Kidney (tissue), 14 donors: ENCODE measurements around the gene POLR1A. TPM values are rescaled to one million over a fixed set of nuclear protein-coding genes. Genes with fewer than 3 reads are reported as not detected.
A peak's percentile ranks its signal among the peaks of the same experiment; 100 is the strongest.

ENCODE experiments used
- DNase-seq, 5 donors: peaks; one replicate each; pipeline ENCODE4 v3.0.0-alpha.2; 2013 to 2020
- FAIRE-seq: peaks from 2 replicates; lab custom pipeline; 2012; peaks lifted over from hg19 to GRCh38; lab: Jason Lieb, UNC
- H3K27ac ChIP-seq, 2 donors: one replicate each; pipeline ENCODE4 v1.7.0; 2013; ENCODE audit warnings: low read depth in 2 of 2, low read length in 2 of 2, inconsistent platforms in 1 of 2
- H3K27me3 ChIP-seq: one replicate; pipeline ENCODE4 v1.7.1; 2013; ENCODE audit warnings: low read length, inconsistent platforms; ENCODE audit not compliant: control insufficient read depth, insufficient read depth
- H3K36me3 ChIP-seq, 3 donors: one replicate each; pipeline versions ENCODE4 v1.7.0 to v1.7.1; 2013; ENCODE audit warnings: low read length in 3 of 3, control low read depth in 1 of 3, inconsistent platforms in 1 of 3; ENCODE audit not compliant: insufficient read depth in 3 of 3, control insufficient read depth in 2 of 3
- H3K4me1 ChIP-seq, 3 donors: one replicate each; pipeline versions ENCODE4 v1.7.0 to v1.7.1; 2013; ENCODE audit warnings: low read length in 3 of 3, inconsistent platforms in 1 of 3, low read depth in 1 of 3; ENCODE audit not compliant: control insufficient read depth in 2 of 3, insufficient read depth in 2 of 3
- H3K4me3 ChIP-seq, 3 donors: one replicate each; pipeline versions ENCODE4 v1.7.0 to v1.8.1; 2013; ENCODE audit warnings: low read length in 3 of 3, control low read depth in 1 of 3, inconsistent platforms in 1 of 3
- H3K9ac ChIP-seq, 3 donors: one replicate each; pipeline versions ENCODE4 v1.7.0 to v1.7.1; 2013; ENCODE audit warnings: low read length in 3 of 3, control low read depth in 1 of 3, inconsistent platforms in 1 of 3
- H3K9me3 ChIP-seq, 3 donors: one replicate each; pipeline versions ENCODE4 v1.7.0 to v1.7.1; 2013; ENCODE audit warnings: low read length in 3 of 3, control low read depth in 1 of 3, inconsistent platforms in 1 of 3; ENCODE audit not compliant: control insufficient read depth in 2 of 3, insufficient read depth in 1 of 3
- intact Hi-C: fragments of 100-400 bp; cut with DNase I; formaldehyde crosslinking; loops from one replicate; pipeline ENCODE4 v1.11.1; 2022
- polyA plus RNA-seq: library from polyadenylated mRNA; stranded (reverse); fragments of 350-450 nt; fragmentation: Illumina TruSeq; extraction: RNeasy Lipid Tissue Mini Kit (QIAGEN cat#74804); gene quantifications from one replicate; pipeline ENCODE4 v1.2.3, GENCODE V29; 2014; ENCODE audit warnings: low read depth, low replicate concordance; ENCODE audit not compliant: insufficient read depth
- total RNA-seq: library from RNA; stranded (reverse); fragmentation: NEBNext Ultra II Directional; extraction: Animal tissue kit (Norgen Biotek cat#: 25700); gene quantifications from one replicate; pipeline ENCODE4 v1.2.1, GENCODE V29; 2021
- TF ChIP-seq, protein P1 (sequence below): IDR thresholded peaks from 3 replicates; pipeline ENCODE4 v1.5.1; 2012; ENCODE audit warnings: mild to moderate bottlenecking, moderate library complexity, borderline replicate concordance; ENCODE audit not compliant: insufficient read depth; ENCODE audit errors: extremely low read depth
- donor health status: control.
- donor health status: control.
- donor health status: control.
- donor health status: control.
- donor health status: control.
- donor health status: DM: yes; HTN: yes; CAD: no.
- donor health status: Normal renal cell carcinoma (clear cell type).

The POLR1A gene
- total and polyA plus RNA-seq, 2 donors from 2014 or later = 3.4 to 33.7 TPM

DNA sequence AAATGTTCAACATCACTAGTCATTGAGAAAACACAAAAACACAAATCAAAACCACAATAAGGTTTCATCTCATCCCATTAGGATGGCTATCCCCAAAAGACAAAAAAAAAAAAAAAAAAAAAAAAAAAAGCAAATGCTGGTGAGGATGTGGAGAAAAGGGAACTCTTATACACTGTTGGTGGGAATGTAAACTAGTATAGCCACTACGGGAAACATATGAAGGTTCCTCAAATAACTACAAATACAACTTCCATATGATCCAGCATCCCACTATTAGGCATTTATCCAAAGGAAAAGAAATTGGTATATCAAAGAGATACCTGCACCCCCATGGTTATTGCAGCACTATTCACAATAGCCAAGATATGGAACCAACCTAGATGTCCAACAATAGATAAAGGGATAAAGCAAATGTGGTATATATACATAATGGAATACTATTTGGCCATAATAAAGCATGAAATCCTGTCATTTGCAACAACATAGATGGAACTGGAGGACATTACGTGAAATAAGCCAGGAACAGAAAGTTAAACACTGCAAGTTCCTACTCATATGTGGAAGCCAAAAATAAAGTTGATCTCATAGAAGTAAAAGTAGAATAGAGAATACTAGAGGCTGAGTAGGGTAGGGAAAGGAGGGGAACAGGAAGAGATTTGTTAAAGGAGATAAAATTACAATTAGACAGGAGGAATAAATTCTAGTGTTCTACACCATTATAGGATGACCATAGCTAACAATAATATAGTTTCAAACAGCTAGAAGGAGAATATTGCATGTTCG, 8.4 kb downstream of the POLR1A start:
- no peaks in the 10 kb centered on the region for H3K9me3 ChIP-seq
- no peak overlapping the region for H3K27ac ChIP-seq
- TF ChIP-seq, protein P1, sequence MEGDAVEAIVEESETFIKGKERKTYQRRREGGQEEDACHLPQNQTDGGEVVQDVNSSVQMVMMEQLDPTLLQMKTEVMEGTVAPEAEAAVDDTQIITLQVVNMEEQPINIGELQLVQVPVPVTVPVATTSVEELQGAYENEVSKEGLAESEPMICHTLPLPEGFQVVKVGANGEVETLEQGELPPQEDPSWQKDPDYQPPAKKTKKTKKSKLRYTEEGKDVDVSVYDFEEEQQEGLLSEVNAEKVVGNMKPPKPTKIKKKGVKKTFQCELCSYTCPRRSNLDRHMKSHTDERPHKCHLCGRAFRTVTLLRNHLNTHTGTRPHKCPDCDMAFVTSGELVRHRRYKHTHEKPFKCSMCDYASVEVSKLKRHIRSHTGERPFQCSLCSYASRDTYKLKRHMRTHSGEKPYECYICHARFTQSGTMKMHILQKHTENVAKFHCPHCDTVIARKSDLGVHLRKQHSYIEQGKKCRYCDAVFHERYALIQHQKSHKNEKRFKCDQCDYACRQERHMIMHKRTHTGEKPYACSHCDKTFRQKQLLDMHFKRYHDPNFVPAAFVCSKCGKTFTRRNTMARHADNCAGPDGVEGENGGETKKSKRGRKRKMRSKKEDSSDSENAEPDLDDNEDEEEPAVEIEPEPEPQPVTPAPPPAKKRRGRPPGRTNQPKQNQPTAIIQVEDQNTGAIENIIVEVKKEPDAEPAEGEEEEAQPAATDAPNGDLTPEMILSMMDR = no peak
- H3K4me1 ChIP-seq = no peaks in the 10 kb centered on the region
- no peak overlapping the region for H3K9ac ChIP-seq
- H3K4me3 ChIP-seq = no peak overlapping the region
- H3K27me3 ChIP-seq = no peaks in the 10 kb centered on the region
- intact Hi-C loops = no loop called here
- FAIRE-seq (no peak), DNase-seq (no peak)
- peaks cover 4 to 16% (median 14%) of the 10 kb centered on the region in 3 donors for H3K36me3 ChIP-seq

DNA sequence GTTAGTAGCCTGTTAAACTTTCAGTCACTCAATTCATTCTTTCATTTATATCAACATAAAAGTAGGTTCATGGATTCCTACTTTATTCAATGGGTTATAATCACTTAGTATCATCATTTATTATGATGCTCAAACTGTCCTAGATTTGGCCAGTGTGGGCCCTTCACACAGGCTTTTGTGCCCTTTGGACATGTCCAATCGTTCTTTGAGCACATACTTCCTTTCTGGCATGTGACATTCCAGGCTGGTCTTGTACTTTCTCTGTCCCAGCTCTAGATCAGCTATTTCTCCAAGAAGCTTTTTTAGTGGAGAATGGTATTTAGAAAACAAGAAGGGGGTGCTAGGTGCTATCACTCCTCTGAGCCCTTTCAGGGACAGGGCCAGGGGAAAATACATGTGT, 11.5 kb downstream of the POLR1A start:
- Histone ChIP-seq H3K4me1 (no peaks in the 10 kb centered on the region), H3K4me3 (no peak overlapping the region), H3K9me3 (no peaks in the 10 kb centered on the region), H3K27ac (no peak overlapping the region), H3K27me3 (no peaks in the 10 kb centered on the region), H3K36me3 (peaks cover 4 to 25% (median 15%) of the 10 kb centered on the region in 3 donors), H3K9ac (no peak overlapping the region)
- FAIRE-seq (no peak), DNase-seq (no peak)
- TF ChIP-seq, protein P1 = no peak
- intact Hi-C loops = no loop called here

DNA sequence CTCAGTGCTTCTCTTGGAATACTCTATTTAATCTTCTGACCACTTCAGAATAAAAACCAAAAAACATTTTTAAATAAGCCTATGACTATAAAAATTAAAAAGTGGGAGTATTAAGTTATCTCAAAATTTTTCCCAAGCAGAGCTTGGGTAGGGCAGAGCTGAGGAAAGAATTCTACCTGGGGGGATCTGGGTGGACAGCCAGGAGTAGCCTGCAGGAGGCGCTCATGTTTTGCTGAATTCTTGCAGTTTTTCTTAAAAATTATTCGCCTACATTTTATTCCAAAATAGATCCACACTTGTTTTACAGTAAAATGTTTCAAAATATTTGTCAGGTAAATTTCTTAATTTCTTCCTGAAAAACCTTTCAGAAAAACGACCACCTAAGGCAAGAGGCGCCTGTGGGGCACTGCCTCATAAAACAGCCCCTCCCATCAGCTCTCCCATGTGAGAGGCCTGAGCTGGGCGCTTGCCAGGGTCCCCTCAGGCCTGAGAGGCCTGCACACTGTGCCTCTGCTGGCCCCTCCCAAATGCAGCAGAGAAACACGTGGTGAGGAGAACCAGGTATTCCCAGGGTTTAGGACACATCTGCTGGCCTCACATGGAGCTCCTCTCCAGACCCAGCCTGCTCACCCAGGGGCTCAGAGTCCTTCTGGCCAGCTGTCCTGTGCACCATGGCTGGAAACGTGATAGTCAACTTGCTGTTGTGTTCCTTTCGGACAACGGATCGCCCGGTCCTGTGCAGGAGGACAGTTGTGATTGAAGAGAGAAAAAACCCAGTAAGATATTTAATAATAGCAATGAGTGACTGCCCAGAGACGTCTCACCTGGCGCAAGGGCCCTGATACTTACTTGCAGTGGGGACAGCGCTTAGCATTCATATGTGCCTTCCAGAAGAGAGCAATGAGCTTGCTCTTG, 17.5 kb downstream of the POLR1A start:
- Histone ChIP-seq H3K36me3 (peaks cover 0 to 44% (median 15%) of the 10 kb centered on the region in 3 donors), H3K9ac (no peak overlapping the region), H3K4me3 (no peak overlapping the region), H3K4me1 (no peaks in the 10 kb centered on the region), H3K9me3 (no peaks in the 10 kb centered on the region), H3K27ac (no peak overlapping the region), H3K27me3 (no peaks in the 10 kb centered on the region)
- TF ChIP-seq, protein P1 = peak; percentile 11
- DNase-seq = no peak
- intact Hi-C loops = no loop called here
- FAIRE-seq = no peak
